Measurements from ENCODE around the gene FCAR.
"Not testable (repeated sequence)": the region's sequence is repeated elsewhere in the genome, so short reads cannot be mapped to it uniquely, and the experiment has no call there.

The FCAR gene

DNA sequence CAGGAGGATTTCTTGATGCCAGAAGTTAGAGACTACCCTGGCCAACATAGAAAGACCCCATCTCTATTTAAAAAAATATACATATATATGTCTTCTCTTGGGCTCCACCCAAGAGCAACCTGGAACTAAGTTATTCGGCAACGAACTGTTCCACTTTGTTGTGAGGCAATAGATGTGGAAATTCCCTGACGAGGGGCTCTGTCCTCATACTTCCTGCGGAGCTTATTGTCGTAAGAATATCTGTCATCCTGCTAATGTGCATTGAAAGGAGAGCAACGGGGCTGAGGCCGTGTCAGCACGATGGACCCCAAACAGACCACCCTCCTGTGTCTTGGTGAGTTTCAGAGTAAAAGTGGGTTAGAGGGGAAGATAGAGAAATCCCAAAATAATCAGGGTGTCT lies at the start of gene FCAR:
FCAR (plus strand) TSS at position 246 of the 400 bp plus-strand sequence; CDS start at position 301, 55 bp downstream.
- no peak for DNase-seq (ENCODE audit: low read depth in 2 of 2)

DNA sequence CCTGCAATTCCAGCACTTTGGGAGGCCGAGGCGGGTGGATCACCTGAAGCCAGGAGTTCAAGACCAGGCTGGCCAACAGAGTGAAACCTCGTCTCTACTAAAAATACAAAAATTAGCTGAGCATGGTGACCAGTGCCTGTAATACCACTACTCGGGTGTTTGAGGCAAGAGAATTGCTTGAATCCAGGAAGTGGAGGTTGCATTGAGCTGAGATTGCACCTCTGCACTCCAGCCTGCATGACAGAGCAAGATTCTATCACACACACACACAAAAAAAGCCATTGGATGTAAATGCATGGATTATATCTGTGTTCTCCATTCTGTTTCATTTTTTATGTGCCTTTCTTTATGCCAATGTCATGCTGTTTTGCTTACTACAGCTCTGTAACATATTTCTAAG lies 49.6 kb upstream of the FCAR start:
- not testable (repeated sequence) for DNase-seq (ENCODE audit: low read depth in 2 of 2)

DNA sequence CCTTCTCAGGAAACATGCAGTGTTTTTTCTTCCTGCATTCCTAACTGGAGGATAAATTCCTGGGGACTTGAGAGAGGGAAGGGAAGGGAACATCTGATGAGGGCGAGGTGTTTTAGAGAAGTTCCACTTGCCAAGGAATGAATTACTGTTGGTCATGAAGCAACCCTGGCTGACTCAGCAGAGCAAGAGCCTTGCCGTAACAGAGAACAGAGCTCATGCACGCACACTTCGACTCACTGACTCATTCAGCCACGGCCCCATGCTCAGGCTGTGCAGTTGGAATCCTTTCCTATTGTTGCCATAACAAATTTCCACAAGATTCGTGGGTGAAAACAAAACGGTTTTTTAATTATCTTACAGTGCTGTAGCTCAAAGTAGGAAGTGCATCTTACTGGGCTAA lies 48.7 kb upstream of the FCAR start:
- not testable (repeated sequence) for DNase-seq (ENCODE audit: low read depth in 2 of 2)

DNA sequence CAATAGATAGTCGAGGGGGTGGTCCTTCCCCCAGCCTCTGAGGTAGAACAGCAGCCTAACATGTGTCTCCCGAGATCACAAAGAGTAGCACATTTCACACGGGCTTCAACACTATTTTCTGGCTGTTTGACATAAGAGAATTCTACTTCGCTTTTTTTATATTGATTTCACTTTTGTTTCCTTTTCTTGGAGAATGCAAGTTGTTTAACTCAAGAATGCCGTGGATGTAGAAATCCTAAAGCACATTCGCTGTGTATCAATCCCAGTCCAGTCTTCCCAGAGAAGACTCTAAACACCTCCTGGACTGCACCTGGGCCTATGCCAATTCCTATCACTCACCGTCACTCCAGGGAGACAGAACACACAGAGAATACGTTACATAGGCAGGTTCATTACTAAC lies 46.0 kb upstream of the FCAR start:
- DNase-seq (ENCODE audit: low read depth in 2 of 2) = not testable (repeated sequence)

GRCh38 chr19:54832496-54832895 lies 41.5 kb upstream of the FCAR start, which contains the start of gene KIR2DS4:
TSS of gene KIR2DS4 (plus strand) at chr19:54832676.
- not testable (repeated sequence) for DNase-seq (ENCODE audit: low read depth in 2 of 2)

DNA sequence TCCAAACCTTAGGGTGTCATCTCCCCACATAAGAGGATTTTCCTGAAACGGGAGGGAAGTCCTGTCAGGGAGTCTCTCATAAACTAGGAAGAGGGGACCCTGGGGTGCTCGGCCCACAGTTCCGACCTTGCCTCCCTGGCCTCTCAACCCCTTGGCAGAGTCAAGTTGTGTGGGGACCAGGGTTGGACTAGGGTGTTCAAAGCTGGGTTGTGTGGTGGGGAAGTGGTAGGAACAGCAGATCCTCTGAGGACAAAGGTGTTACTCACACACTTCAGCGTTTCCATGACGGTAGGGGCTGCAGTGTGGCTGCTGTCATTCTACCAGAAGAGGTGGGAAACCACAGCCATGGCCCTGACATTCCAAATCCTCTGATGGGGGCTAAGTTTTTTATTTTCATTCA lies 38.9 kb upstream of the FCAR start:
- DNase-seq (ENCODE audit: low read depth in 2 of 2) = not testable (repeated sequence)

DNA sequence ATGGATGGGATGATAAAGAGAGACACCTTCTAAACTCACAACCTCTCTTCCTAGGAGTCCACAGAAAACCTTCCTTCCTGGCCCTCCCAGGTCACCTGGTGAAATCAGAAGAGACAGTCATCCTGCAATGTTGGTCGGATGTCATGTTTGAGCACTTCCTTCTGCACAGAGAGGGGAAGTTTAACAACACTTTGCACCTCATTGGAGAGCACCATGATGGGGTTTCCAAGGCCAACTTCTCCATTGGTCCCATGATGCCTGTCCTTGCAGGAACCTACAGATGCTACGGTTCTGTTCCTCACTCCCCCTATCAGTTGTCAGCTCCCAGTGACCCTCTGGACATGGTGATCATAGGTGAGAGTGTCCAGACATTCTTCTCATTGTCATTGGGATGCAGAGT lies 36.5 kb upstream of the FCAR start:
- DNase-seq (ENCODE audit: low read depth in 2 of 2) = not testable (repeated sequence)

DNA sequence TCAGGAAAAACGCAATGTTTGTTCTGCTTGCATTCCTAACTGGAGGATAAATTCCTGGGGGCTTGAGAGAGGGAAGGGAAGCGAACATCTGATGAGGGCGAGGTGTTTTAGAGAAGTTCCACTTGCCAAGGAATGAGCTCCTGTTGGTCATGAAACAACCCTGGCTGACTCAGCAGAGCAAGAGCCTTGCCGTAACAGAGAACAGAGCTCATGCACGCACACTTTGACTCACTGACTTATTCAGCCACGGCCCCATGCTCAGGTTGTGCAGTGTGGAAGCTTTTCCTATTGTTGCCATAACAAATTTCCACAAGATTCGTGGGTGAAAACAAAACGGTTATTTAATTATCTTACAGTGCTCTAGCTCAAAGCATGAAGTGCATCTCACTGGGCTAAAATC lies 30.9 kb upstream of the FCAR start:
- DNase-seq (ENCODE audit: low read depth in 2 of 2) = not testable (repeated sequence)

DNA sequence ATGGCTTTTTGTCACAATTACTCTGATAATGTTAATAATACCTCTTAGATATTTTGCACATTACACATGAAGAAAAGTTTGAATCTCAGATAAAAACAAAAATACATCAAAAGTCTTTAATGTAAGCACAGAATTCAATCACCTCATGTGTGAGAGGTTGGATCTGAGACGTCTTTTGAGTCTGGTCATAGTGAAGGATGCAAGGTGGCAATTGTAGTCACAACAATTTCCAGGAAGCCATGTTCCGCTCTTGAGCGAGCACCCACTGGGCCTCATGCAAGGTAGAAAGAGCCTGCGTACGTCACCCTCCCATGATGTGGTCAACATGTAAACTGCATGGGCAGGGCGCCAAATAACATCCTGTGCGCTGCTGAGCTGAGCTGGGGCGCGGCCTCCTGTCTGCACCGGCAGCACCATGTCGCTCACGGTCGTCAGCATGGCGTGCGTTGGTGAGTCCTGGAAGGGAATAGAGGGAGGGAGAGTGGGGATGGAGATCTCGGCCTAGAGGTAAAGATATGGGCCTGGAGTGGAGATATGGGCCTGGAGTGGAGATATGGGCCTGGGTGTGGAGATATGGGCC lies 23.9 kb upstream of the FCAR start, which contains the start of gene KIR3DL2:
KIR3DL2 (plus strand) TSS at position 383 of the 580 bp plus-strand sequence; CDS start at position 416, 33 bp downstream.
- DNase-seq (ENCODE audit: low read depth in 2 of 2) = not testable (repeated sequence)

- DNase-seq (ENCODE audit: low read depth in 2 of 2) = no peak
Observed at GRCh38 chr19:54850930-54851329, 23.1 kb upstream of the FCAR start.

GRCh38 chr19:54851353-54851752 lies 22.7 kb upstream of the FCAR start:
- no peak for DNase-seq (ENCODE audit: low read depth in 2 of 2)

DNA sequence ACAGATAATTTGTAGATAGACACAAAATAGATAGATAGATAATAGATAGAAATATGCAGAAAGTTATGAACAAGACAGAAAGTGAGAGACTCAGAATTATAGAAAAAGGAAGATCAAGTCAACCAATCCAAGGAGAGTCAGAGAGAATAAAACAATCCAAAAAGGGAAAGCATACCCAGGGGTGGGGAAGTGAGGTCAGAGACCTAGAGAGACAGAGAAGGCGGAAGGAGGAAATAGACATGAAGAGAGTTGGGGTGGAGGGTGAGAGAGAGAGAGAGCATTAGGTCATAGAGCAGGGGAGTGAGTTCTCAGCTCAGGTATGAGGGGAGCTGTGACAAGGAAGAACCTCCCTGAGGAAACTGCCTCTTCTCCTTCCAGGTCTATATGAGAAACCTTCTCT lies 18.8 kb upstream of the FCAR start:
- not testable (repeated sequence) for DNase-seq (ENCODE audit: low read depth in 2 of 2)

DNA sequence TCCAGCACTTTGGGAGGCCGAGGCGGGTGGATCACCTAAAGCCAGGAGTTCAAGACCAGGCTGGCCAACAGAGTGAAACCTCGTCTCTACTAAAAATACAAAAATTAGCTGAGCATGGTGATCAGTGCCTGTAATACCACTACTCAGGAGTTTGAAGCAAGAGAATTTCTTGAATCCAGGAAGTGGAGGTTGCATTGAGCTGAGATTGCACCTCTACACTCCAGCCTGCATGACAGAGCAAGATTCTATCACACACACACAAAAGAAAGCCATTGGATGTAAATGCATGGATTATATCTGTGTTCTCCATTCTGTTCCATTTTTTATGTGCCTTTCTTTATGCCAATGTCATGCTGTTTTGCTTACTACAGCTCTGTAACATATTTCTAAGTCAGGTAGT lies 15.6 kb upstream of the FCAR start:
- DNase-seq (ENCODE audit: low read depth in 2 of 2) = not testable (repeated sequence)

DNA sequence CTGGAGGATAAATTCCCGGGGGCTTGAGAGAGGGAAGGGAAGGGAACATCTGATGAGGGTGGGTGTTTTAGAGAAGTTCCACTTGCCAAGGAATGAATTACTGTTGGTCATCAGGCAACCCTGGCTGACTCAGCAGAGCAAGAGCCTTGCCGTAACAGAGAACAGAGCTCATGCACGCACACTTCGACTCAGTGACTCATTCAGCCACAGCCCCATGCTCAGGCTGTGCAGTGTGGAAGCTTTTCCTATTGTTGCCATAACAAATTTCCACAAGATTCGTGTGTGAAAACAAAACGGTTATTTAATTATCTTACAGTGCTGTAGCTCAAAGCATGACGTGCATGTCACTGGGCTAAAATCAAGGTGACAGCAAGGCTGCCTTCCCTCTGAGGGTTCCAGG lies 14.6 kb upstream of the FCAR start:
- DNase-seq (ENCODE audit: low read depth in 2 of 2) = not testable (repeated sequence)

GRCh38 chr19:54863459-54863858 lies 10.6 kb upstream of the FCAR start:
- not testable (repeated sequence) for DNase-seq (ENCODE audit: low read depth in 2 of 2)

GRCh38 chr19:54871696-54872095 lies 2.3 kb upstream of the FCAR start:
- no peak for DNase-seq (ENCODE audit: low read depth in 2 of 2)

DNA sequence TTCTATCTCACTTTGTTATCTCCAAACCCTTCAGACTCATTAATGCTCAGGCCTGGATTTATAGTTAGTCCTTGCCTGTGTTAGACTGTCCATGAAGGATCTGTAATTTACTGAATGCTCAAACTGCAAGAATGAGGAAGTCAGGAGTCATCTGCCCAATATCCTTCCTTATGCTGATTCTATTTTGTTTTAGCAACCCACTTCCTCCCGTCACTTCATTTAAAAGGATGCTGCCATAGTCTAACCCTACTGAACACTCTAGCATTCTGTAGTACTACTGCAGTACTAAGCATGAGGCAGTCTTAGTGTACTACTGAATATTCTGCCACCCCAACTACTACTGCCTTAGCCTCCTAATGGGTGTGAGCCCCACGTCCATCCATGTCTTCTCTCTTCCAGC lies 1.5 kb downstream of the FCAR start:
- no peak for DNase-seq (ENCODE audit: low read depth in 2 of 2)

- no peak for DNase-seq (ENCODE audit: low read depth in 2 of 2)
Observed at GRCh38 chr19:54877471-54877870, 3.4 kb downstream of the FCAR start.

DNA sequence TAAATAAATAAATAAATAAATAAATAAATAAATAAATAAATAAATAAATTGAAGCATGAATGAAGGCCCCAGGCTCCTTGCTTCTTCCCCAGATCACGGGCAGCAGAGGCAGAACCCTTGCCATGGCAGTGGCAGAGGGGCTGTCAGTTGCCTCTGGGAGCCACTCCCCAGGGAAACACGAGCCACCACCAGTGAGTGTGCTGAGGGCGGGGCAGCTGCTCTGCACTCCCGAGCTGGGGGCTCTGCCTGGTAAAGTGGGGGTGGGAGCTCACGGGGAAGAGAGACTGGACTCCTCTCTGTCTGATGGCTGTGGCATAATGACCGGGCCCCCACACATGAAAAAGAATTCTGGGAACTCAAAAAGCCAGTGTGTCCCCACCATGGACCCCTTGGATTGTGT lies 7.8 kb downstream of the FCAR start:
- no peak for DNase-seq (ENCODE audit: low read depth in 2 of 2)

- no peak for DNase-seq (ENCODE audit: low read depth in 2 of 2)
Observed at GRCh38 chr19:54882758-54883157, 8.7 kb downstream of the FCAR start.

GRCh38 chr19:54883228-54883627 lies 9.2 kb downstream of the FCAR start:
- DNase-seq (ENCODE audit: low read depth in 2 of 2) = no peak

GRCh38 chr19:54888239-54888638 lies 14.2 kb downstream of the FCAR start:
- DNase-seq (ENCODE audit: low read depth in 2 of 2) = no peak

- no peak for DNase-seq (ENCODE audit: low read depth in 2 of 2)
Observed at GRCh38 chr19:54889566-54889965, 15.5 kb downstream of the FCAR start.

DNA sequence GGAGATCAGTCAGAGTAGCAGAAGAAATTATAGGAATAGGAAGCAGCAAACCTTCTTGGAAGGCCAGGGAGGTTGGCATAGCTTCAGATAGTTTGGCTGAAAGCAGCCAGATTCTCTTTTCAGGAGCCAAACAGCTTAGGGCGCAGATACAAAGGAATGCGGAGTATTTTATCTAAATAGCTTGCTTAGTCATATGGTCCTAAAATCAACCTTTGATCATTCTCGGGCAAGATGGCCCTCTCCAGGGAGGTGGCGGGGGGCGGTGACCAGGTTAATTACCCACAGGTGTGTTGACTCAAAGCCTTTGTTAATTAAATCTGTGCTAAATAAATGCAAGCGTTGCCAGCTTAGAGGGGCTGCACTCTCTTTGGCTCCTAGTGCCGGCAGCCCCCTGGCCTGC lies 19.4 kb downstream of the FCAR start:
- no peak for DNase-seq (ENCODE audit: low read depth in 2 of 2)
